DND-41 (cell line): ENCODE data around the gene SLC26A6.

Experiments used
- ATAC-seq: fragments of 200-7000 bp; cut with Tn5 transposase; 3 replicates; pipeline ENCODE4 v1.9.1; 2021; ENCODE audit warnings: low read depth; ENCODE audit not compliant: insufficient read depth
- DNase-seq: peaks from one replicate; pipeline ENCODE4 v3.0.0-alpha.2; 2020
- H2AFZ ChIP-seq: 2 replicates; pipeline ENCODE4 v1.6.0; 2012; ENCODE audit warnings: low read depth, low read length
- H3K27ac ChIP-seq: 2 replicates; pipeline ENCODE4 v1.5.1; 2012; ENCODE audit warnings: low read length, inconsistent platforms
- H3K27me3 ChIP-seq: fragments of 200-600 bp; sonication (generic); 2 replicates; pipeline ENCODE4 v1.6.0; 2012; ENCODE audit warnings: low read length, mild to moderate bottlenecking, inconsistent platforms; ENCODE audit not compliant: insufficient read depth, poor library complexity
- H3K36me3 ChIP-seq: 2 replicates; pipeline ENCODE4 v1.5.1; 2012; ENCODE audit warnings: low read length, inconsistent platforms; ENCODE audit not compliant: insufficient read depth
- H3K4me1 ChIP-seq: 2 replicates; pipeline ENCODE4 v1.5.1; 2012; ENCODE audit warnings: mild to moderate bottlenecking, low read length; ENCODE audit not compliant: insufficient read depth
- H3K4me2 ChIP-seq: 2 replicates; pipeline ENCODE4 v1.6.0; 2012; ENCODE audit warnings: mild to moderate bottlenecking, moderate library complexity, low read length, inconsistent platforms; ENCODE audit not compliant: insufficient read depth
- H3K4me3 ChIP-seq, 2 experiments: fragments of 200-600 bp in 1 of 2; shearing (Covaris generic) in 1 of 2; 2 replicates each; pipeline ENCODE4 v1.5.1; 2012 to 2016; ENCODE audit warnings: inconsistent platforms in 2 of 2, low read length in 2 of 2, mild to moderate bottlenecking in 2 of 2, low read depth in 1 of 2, moderate library complexity in 1 of 2
- H3K79me2 ChIP-seq: 2 replicates; pipeline ENCODE4 v1.6.0; 2012; ENCODE audit warnings: low read length, inconsistent platforms; ENCODE audit not compliant: insufficient read depth
- H3K9ac ChIP-seq: 2 replicates; pipeline ENCODE4 v1.6.0; 2012; ENCODE audit warnings: low read depth, mild to moderate bottlenecking, inconsistent platforms, low read length, moderate library complexity
- H3K9me3 ChIP-seq: 2 replicates; pipeline ENCODE4 v1.5.1; 2012; ENCODE audit warnings: low read length, moderate library complexity, mild to moderate bottlenecking, inconsistent platforms; ENCODE audit not compliant: insufficient read depth, severe bottlenecking
- H4K20me1 ChIP-seq: 2 replicates; pipeline ENCODE4 v1.6.0; 2012; ENCODE audit warnings: low read length; ENCODE audit not compliant: insufficient read depth
- CTCF ChIP-seq: IDR thresholded peaks from 2 replicates; pipeline ENCODE4 v1.5.1; 2012; ENCODE audit warnings: borderline replicate concordance, low read length, moderate library complexity, mild to moderate bottlenecking; ENCODE audit not compliant: poor library complexity, severe bottlenecking; ENCODE audit errors: extremely low read depth
- EZH2 ChIP-seq: IDR thresholded peaks from 3 replicates; pipeline ENCODE4 v1.6.1; 2012; ENCODE audit warnings: borderline replicate concordance, low read depth, mild to moderate bottlenecking, moderate library complexity, low read length, inconsistent platforms; ENCODE audit not compliant: severe bottlenecking

The SLC26A6 gene

DNA sequence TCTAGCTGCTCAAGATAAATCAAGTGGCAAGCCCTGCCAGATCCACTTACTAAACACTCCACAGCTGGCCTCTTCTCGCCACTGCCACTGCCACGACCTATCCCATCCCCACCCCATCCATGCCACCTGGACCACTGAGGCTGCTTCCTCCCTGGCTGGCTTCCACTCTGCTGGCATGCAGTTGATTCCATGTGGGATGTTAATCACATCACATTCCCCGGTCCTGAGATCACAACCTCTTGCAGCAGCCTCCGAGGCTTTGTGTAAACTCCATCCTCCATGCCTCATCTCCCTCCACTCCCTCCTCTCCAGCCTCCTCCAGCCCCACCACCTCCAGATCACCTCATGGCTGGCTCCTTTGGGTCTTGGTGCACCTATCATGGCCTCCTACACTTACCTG, 42.8 kb upstream of the SLC26A6 start:
- TF ChIP-seq EZH2 (no peak), CTCF (no peak)
- Histone ChIP-seq H3K27ac (no peak overlapping the region), H3K4me2 (no peak overlapping the region), H3K27me3 (no peaks in the 10 kb centered on the region), H3K4me1 (no peaks in the 10 kb centered on the region), H2AFZ (no peak overlapping the region), H3K79me2 (no peaks in the 10 kb centered on the region; the same call in 1 of the 2 replicates), H3K4me3 (no peak overlapping the region), H4K20me1 (no peaks in the 10 kb centered on the region; the same call in 1 of the 2 replicates), H3K9me3 (no peaks in the 10 kb centered on the region), H3K9ac (no peak overlapping the region), H3K36me3 (peaks cover 70% of the 10 kb centered on the region)
- ATAC-seq: no peak
- DNase-seq: no peak

- Histone ChIP-seq H3K9ac (no peak overlapping the region), H3K9me3 (no peaks in the 10 kb centered on the region), H3K4me2 (no peak overlapping the region), H3K27me3 (no peaks in the 10 kb centered on the region), H3K36me3 (peaks cover 41% of the 10 kb centered on the region), H2AFZ (no peak overlapping the region), H4K20me1 (0 out of 2 replicates have a peak, but pooled peaks cover 4% of the 10 kb centered on the region), H3K79me2 (no peaks in the 10 kb centered on the region), H3K4me3 (no peak overlapping the region), H3K4me1 (no peaks in the 10 kb centered on the region), H3K27ac (no peak overlapping the region)
- ATAC-seq (no peak), DNase-seq (no peak)
- TF ChIP-seq CTCF: no peak
- TF ChIP-seq EZH2: no peak
Measured at GRCh38 chr3:48674505-48674904, 39.2 kb upstream of the SLC26A6 start.

GRCh38 chr3:48672522-48672921, 37.3 kb upstream of the SLC26A6 start:
- DNase-seq: no peak

More at GRCh38 chr3:48672522-48672921, 37.3 kb upstream of the SLC26A6 start:
- Histone ChIP-seq H3K4me3 (no peak overlapping the region), H3K9me3 (no peaks in the 10 kb centered on the region), H3K27me3 (no peaks in the 10 kb centered on the region), H2AFZ (no peak overlapping the region), H3K36me3 (peaks cover 21% of the 10 kb centered on the region), H4K20me1 (0 out of 2 replicates have a peak, but pooled peaks cover 4% of the 10 kb centered on the region), H3K4me1 (no peaks in the 10 kb centered on the region), H3K4me2 (no peak overlapping the region), H3K9ac (no peak overlapping the region), H3K27ac (no peak overlapping the region), H3K79me2 (no peaks in the 10 kb centered on the region)
- TF ChIP-seq EZH2 (no peak), CTCF (no peak)
- no peak for ATAC-seq
